Left lung (tissue), 10 donors: ENCODE measurements around the gene ELF5. TPM values are rescaled to one million over a fixed set of nuclear protein-coding genes. Genes with fewer than 3 reads are reported as not detected.

Source experiments
- ATAC-seq: fragments of 200-7000 bp; cut with Tn5 transposase; one replicate; pipeline ENCODE4 v1.9.1; 2020; ENCODE audit warnings: moderate library complexity
- DNase-seq, 4 donors: peaks; one replicate each; pipeline ENCODE4 v3.0.0-alpha.2; 2013 to 2020
- H3K27ac ChIP-seq, 2 donors: fragments of 200-600 bp; sonication (generic) in 1 of 2; one replicate each; pipeline versions ENCODE4 v1.5.0 to v1.8.0; 2020 to 2021
- H3K27me3 ChIP-seq, 2 donors: fragments of 200-600 bp; sonication (generic) in 1 of 2; one replicate each; pipeline versions ENCODE4 v1.5.0 to v1.8.0; 2020 to 2021
- H3K36me3 ChIP-seq, 2 donors: fragments of 200-600 bp; sonication (generic) in 1 of 2; one replicate each; pipeline versions ENCODE4 v1.5.0 to v1.8.0; 2020 to 2021
- H3K4me1 ChIP-seq, 2 donors: fragments of 200-600 bp; one replicate each; pipeline ENCODE4 v1.8.0; 2021
- H3K4me3 ChIP-seq, 2 donors: fragments of 200-600 bp; sonication (generic) in 1 of 2; one replicate each; pipeline versions ENCODE4 v1.5.0 to v1.8.0; 2020 to 2021; ENCODE audit warnings: mild to moderate bottlenecking in 1 of 2
- H3K9me3 ChIP-seq, 2 donors: fragments of 200-600 bp; sonication (generic) in 1 of 2; one replicate each; pipeline versions ENCODE4 v1.5.0 to v1.8.0; 2020 to 2021
- CTCF ChIP-seq, 2 donors: fragments of 200-600 bp; sonication (generic) in 1 of 2; IDR thresholded peaks; one replicate each; pipeline versions ENCODE4 v1.5.0 to v1.8.0; 2021; ENCODE audit warnings: antibody characterized with exemption in 2 of 2
- intact Hi-C, 2 donors: fragments of 100-400 bp; cut with DNase I; formaldehyde crosslinking; loops; one replicate each; pipeline versions ENCODE4 v1.11.2 to v1.14.2; 2022
- polyA plus RNA-seq, 6 donors: library from polyadenylated mRNA; unstranded; fragments of 120-200 nt; gene quantifications; one replicate each; pipeline ENCODE4 v1.2.1, GENCODE V29; 2013; ENCODE audit not compliant: insufficient read length in 6 of 6
- total RNA-seq, 2 donors: library from RNA; stranded (reverse); fragmentation: NEBNext Ultra II Directional; extraction: Animal tissue kit (Norgen Biotek cat#: 25700); gene quantifications; one replicate each; pipeline ENCODE4 v1.2.1, GENCODE V29; 2021
- donor health status: DM: no; HTN: yes; CAD: no.
- donor health status: DM: no; HTN: no; CAD: no.

Gene ELF5
- total and polyA plus RNA-seq, 8 donors: 5.1 to 41.7 (median 28.4) TPM

- Histone ChIP-seq H3K9me3 (no peaks in the 10 kb centered on the region), H3K4me3 (no peak overlapping the region), H3K36me3 (peaks cover 0 to 39% of the 10 kb centered on the region in 2 donors), H3K27me3 (no peaks in the 10 kb centered on the region), H3K27ac (peak overlapping the region in 1 of 2 donors; percentile 48), H3K4me1 (peaks cover 0 to 4% of the 10 kb centered on the region in 2 donors)
- no peak for TF ChIP-seq CTCF (IDR thresholded peaks at IDR 0.05)
- intact Hi-C loops: no loop called here
- ATAC-seq (no peak), DNase-seq (no peak)
Measured at GRCh38 chr11:34475656-34476055, 37.9 kb downstream of the ELF5 start.

GRCh38 chr11:34473603-34474169 is 39.9 kb downstream of the ELF5 start:
- TF ChIP-seq CTCF (IDR thresholded peaks at IDR 0.05): no peak
- Histone ChIP-seq H3K27me3 (no peaks in the 10 kb centered on the region), H3K36me3 (peaks cover 0 to 58% of the 10 kb centered on the region in 2 donors), H3K9me3 (no peaks in the 10 kb centered on the region), H3K27ac (no peak overlapping the region), H3K4me1 (peaks cover 0 to 4% of the 10 kb centered on the region in 2 donors), H3K4me3 (no peak overlapping the region)
- intact Hi-C loops: no loop called here
- no peak for ATAC-seq
- no peak for DNase-seq

GRCh38 chr11:34468209-34468841 is 45.3 kb downstream of the ELF5 start:
- peak; percentile 78 for ATAC-seq
- TF ChIP-seq CTCF (IDR thresholded peaks at IDR 0.05): peak; percentile 28 to 75

GRCh38 chr11:34466802-34467488 is 46.6 kb downstream of the ELF5 start:
- DNase-seq (no peak), ATAC-seq (no peak)
- Histone ChIP-seq H3K4me1 (no peaks in the 10 kb centered on the region), H3K9me3 (peaks cover 0 to 14% of the 10 kb centered on the region in 2 donors), H3K27ac (no peak overlapping the region), H3K27me3 (no peaks in the 10 kb centered on the region), H3K4me3 (no peak overlapping the region), H3K36me3 (peaks cover 0 to 95% of the 10 kb centered on the region in 2 donors)
- intact Hi-C loops: no loop called here
- TF ChIP-seq CTCF (IDR thresholded peaks at IDR 0.05): no peak

More at GRCh38 chr11:34468209-34468841, 45.3 kb downstream of the ELF5 start:
- H3K36me3 ChIP-seq: peaks cover 0 to 95% of the 10 kb centered on the region in 2 donors
- H3K4me1 ChIP-seq: no peaks in the 10 kb centered on the region
- H3K4me3 ChIP-seq: no peak overlapping the region
- intact Hi-C loops: no loop called here
- no peak for DNase-seq
- H3K9me3 ChIP-seq: peaks cover 0 to 14% of the 10 kb centered on the region in 2 donors
- H3K27me3 ChIP-seq: no peaks in the 10 kb centered on the region
- H3K27ac ChIP-seq: no peak overlapping the region

- TF ChIP-seq CTCF (IDR thresholded peaks at IDR 0.05): no peak
- no peaks in the 10 kb centered on the region for H3K4me1 ChIP-seq
- H3K4me3 ChIP-seq: no peak overlapping the region
- peaks cover 0 to 14% of the 10 kb centered on the region in 2 donors for H3K9me3 ChIP-seq
- H3K27ac ChIP-seq: no peak overlapping the region
- no peak for DNase-seq
- H3K36me3 ChIP-seq: peaks cover 2 to 95% of the 10 kb centered on the region in 2 donors
- no peak for ATAC-seq
- H3K27me3 ChIP-seq: no peaks in the 10 kb centered on the region
- intact Hi-C loops: no loop called here
Measured at GRCh38 chr11:34464591-34465051, 49.0 kb downstream of the ELF5 start.
